Thoracic aorta (tissue), 2 donors: ENCODE results near the gene PUM2. TPM values are rescaled to one million over a fixed set of nuclear protein-coding genes. Genes with fewer than 3 reads are reported as not detected.

Source experiments
- ATAC-seq: fragments of 150-250 bp; one replicate; pipeline ENCODE4 v1.8.0; 2017; ENCODE audit warnings: low read depth; ENCODE audit not compliant: insufficient number of reproducible peaks, low FRiP score
- DNase-seq: peaks from one replicate; pipeline ENCODE4 v3.0.0-alpha.2; 2020; ENCODE audit warnings: low spot score
- H3K27ac ChIP-seq, 2 donors: fragments of 200-600 bp; sonication (generic); 1 replicate in 1 of 2; 2 replicates in 1 of 2; pipeline ENCODE4 v1.5.1; 2016; ENCODE audit warnings: mild to moderate bottlenecking in 2 of 2, moderate library complexity in 2 of 2
- H3K27me3 ChIP-seq: fragments of 200-600 bp; sonication (generic); replicated peaks from 2 replicates; pipeline ENCODE4 v1.6.0; 2016; ENCODE audit warnings: mild to moderate bottlenecking; ENCODE audit not compliant: insufficient read depth
- H3K36me3 ChIP-seq: fragments of 200-600 bp; sonication (generic); one replicate; pipeline ENCODE4 v1.5.1; 2016
- H3K4me1 ChIP-seq, 2 donors: fragments of 200-600 bp; sonication (generic); 1 replicate in 1 of 2; 2 replicates in 1 of 2; pipeline versions ENCODE4 v1.5.1 to v1.6.0; 2016; ENCODE audit warnings: low read depth in 2 of 2, mild to moderate bottlenecking in 1 of 2; ENCODE audit not compliant: control insufficient read depth in 1 of 2
- H3K4me3 ChIP-seq: fragments of 200-600 bp; sonication (generic); 2 replicates; pipeline ENCODE4 v1.5.1; 2016; ENCODE audit warnings: mild to moderate bottlenecking
- H3K9me3 ChIP-seq: fragments of 200-600 bp; sonication (generic); 2 replicates; pipeline ENCODE4 v1.5.1; 2016
- total RNA-seq, 2 donors: library from RNA; depleted of rRNA; stranded (reverse); fragments of >200 nt; gene quantifications; one replicate each; pipeline versions ENCODE4 v1.1.0 to v1.2.3, GENCODE V29; 2016
- TF ChIP-seq, protein P1 (sequence below): fragments of 200-600 bp; sonication (generic); IDR thresholded peaks from one replicate; pipeline ENCODE4 v1.5.1; 2019; ENCODE audit warnings: antibody characterized with exemption

The PUM2 gene
- total RNA-seq, 2 donors from 2014 or later = 45.4 to 88.7 TPM

DNA sequence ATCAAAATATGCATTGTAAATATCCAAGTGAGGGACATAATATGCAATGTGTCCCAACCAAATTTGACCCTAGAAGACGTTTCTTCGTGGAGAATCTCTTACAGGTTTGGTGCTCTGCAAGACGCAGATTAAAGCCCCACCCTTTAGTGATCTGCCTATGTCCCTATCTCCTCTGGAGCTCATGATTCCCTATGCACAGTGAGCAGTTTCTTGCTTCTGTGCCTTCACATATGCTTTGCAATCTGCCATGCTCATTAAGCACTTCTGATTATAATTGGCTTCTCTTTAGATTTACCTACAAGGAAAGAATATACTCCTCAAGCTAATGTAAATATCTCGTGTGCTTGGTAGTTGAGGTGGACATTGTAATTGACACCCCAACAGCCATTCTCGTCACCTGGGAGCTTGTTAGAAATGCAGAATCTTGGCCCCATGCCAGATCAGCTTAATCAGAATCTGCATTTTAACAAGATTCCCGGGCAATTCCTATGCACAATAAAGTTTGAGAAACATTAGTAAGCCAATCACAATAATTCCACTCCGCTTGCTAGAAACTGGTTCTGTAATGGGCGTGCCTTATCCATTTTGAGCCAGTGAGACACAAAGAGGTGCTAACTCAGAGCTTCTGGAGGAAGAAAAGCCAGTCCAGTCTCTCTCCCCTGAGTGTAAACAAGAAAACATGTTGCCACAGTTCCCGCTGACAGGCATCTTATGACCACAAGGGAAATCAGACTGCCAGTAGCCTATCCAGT is 2.8 kb upstream of the PUM2 start:
- no peak for DNase-seq
- TF ChIP-seq, protein P1, sequence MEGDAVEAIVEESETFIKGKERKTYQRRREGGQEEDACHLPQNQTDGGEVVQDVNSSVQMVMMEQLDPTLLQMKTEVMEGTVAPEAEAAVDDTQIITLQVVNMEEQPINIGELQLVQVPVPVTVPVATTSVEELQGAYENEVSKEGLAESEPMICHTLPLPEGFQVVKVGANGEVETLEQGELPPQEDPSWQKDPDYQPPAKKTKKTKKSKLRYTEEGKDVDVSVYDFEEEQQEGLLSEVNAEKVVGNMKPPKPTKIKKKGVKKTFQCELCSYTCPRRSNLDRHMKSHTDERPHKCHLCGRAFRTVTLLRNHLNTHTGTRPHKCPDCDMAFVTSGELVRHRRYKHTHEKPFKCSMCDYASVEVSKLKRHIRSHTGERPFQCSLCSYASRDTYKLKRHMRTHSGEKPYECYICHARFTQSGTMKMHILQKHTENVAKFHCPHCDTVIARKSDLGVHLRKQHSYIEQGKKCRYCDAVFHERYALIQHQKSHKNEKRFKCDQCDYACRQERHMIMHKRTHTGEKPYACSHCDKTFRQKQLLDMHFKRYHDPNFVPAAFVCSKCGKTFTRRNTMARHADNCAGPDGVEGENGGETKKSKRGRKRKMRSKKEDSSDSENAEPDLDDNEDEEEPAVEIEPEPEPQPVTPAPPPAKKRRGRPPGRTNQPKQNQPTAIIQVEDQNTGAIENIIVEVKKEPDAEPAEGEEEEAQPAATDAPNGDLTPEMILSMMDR = no peak
- no peak overlapping the region for H3K4me3 ChIP-seq
- no peak for ATAC-seq
- peaks cover 10 to 23% of the 10 kb centered on the region in 2 donors for H3K4me1 ChIP-seq
- H3K27ac ChIP-seq = no peak overlapping the region
- no peaks in the 10 kb centered on the region for H3K36me3 ChIP-seq
- H3K9me3 ChIP-seq = no peaks in the 10 kb centered on the region
- no peaks in the 10 kb centered on the region for H3K27me3 ChIP-seq

DNA sequence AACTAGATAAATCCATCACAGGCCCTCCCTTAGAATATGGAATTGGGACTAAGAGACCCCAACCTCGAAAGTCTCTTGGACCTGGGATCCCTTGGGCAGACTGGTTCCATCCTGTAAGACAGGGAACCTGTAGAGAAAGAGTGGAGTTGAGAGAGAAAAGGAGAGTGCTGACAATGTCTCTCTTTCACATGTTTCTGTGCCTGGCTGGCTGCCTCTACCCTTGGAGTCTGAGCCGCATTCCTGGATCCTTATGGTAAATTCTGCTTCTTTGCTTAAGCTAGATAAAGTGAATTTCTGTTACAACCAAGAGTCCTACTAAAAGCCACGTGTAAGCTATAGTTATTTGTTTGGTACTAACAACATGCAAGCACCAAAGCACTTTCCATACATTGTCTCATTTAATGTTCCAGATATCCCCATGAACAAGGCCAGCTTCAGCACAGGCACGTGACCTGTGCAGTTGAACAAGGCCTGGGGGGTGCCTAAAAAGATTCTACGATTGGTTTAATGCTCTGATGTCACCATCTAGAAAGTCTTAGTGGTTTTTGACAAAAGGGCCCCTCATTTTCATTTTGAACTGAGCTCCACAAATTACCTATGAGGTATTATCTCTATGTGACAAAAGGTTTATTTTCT is 2.1 kb upstream of the PUM2 start:
- Histone ChIP-seq H3K27me3 (no peaks in the 10 kb centered on the region), H3K9me3 (no peaks in the 10 kb centered on the region), H3K4me3 (no peak overlapping the region), H3K27ac (peak overlapping the region; percentile 23 to 90), H3K36me3 (no peaks in the 10 kb centered on the region), H3K4me1 (peaks cover 15 to 30% of the 10 kb centered on the region in 2 donors)
- no peak for ATAC-seq
- no peak for DNase-seq
- TF ChIP-seq, protein P1 = no peak

GRCh38 chr2:20352230-20352578 is 1.6 kb upstream of the PUM2 start:
- no peak for DNase-seq
- ATAC-seq = no peak
- H3K36me3 ChIP-seq = no peaks in the 10 kb centered on the region
- H3K9me3 ChIP-seq = no peaks in the 10 kb centered on the region
- peaks cover 20 to 35% of the 10 kb centered on the region in 2 donors for H3K4me1 ChIP-seq
- TF ChIP-seq, protein P1 = no peak
- H3K4me3 ChIP-seq = no peak overlapping the region
- no peaks in the 10 kb centered on the region for H3K27me3 ChIP-seq
- H3K27ac ChIP-seq = peak overlapping the region; percentile 23 to 90

DNA sequence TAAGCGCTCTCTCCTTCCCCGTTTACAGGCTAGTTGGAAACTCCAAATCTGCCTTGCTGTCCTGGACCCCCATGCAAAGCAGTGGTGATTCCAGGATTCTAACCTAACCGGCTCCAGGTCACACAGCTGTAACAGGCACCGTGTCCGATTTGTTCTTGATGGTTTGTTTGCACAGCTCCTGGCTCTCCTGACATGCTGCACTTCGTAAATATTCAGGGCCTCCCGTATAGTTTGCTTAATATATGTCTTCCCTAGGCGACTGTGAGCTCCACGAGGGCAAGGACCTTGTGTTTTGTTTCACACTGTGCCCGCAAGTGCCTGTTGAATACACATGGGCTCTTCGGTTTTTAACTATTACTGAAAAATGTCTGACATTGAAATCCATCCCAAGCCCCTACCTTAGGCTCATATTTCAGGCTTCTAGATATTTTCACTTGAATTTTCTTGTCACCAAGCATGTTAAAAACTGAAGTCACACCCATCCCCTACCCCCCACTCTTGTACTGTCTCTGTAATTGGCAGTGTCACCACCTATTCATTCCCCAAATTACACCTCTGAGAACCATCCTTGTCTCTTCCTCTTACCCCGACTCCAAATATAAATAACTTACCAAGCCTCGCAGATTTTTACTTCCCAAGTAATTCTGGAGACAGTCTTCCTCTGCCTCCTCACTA is 1.0 kb upstream of the PUM2 start:
- H3K4me1 ChIP-seq = peaks cover 25 to 40% of the 10 kb centered on the region in 2 donors

More for the DNA sequence above, 1.0 kb upstream of the PUM2 start:
- no peaks in the 10 kb centered on the region for H3K27me3 ChIP-seq
- no peaks in the 10 kb centered on the region for H3K36me3 ChIP-seq
- H3K9me3 ChIP-seq = no peaks in the 10 kb centered on the region
- DNase-seq (no peak), ATAC-seq (no peak)
- peak overlapping the region; percentile 90 to 97 for H3K27ac ChIP-seq
- H3K4me3 ChIP-seq = peak overlapping the region; percentile 83
- TF ChIP-seq, protein P1 = no peak
